ENCODE measurements around the gene INPP4A.

Gene INPP4A

DNA sequence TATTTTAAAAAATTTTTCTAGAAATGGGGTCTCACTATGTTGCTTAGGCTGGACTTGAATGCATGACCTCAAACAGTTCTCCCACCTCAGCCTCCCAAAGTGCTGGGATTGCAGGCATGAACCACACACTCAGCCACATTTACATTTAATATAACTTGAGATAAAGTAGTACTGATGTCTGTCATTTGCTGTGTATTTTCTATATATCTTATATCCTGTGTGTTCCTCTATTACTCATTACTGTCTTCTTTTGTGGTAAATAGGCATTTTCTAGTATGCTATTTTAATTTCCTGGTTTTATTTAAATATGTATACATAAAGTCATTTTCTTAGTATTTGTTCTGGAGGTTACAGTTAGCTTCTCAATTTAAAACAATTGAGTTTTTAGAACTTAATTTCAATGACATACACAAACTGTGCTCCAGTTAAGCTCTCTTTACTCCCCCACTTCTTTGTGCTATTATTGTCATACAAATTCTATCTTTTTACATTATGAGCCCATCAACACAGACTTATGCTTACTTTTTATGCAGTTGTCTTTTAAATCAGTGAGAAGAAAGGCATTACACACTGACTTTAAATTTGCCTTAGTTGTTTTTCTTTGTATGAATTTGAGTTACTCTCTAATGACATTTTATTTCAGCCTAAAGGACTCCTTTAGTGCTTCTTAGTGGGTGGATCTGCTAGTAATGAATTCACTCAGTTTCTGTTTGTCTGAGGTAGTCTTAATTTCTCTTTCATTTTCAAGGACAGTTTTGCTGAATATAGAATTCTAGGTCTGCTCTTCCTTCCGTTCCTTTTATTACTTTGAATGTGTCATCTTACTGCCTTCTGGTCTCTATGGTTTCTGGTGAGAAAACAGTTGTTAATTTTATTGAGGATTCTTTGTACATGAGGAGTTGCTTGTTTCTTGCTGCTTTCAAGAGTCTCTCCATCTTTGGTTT is 6.2 kb upstream of the INPP4A start:
- DNase-seq, result peak in 1 of 6 experiments; percentile 16

DNA sequence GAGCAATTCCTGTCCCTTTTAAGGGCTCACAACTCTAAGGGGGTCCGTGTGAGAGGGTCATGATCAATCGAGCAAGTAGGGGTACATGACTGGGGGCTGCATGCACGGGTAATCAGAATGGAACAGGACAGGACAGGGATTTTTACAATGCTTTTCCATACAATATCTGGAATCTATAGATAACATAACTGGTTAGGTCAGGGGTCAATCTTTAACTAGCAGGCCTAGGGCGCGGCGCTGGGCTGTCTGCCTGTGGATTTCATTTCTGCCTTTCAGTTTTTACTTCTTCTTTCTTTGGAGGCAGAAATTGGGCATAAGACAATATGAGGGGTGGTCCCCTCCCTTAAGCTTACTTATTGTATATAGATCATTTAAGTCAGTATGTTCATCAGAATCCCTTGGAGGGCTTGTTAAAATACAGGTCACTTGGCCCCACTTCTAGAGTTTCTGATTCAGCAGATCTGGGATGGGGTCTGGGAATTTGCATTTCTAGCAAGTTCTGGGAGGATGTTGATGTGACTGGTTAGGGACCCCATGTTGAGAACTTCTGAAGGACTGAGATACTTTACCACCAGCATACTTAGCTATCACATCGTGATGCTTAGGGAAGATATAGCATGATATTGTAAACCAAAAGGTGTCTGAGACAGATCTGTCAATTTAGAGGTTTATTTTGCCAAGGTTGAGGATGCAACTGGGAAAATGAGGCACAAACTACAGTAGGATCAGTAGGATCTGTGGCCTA is 2.8 kb upstream of the INPP4A start:
- no peak for DNase-seq

DNA sequence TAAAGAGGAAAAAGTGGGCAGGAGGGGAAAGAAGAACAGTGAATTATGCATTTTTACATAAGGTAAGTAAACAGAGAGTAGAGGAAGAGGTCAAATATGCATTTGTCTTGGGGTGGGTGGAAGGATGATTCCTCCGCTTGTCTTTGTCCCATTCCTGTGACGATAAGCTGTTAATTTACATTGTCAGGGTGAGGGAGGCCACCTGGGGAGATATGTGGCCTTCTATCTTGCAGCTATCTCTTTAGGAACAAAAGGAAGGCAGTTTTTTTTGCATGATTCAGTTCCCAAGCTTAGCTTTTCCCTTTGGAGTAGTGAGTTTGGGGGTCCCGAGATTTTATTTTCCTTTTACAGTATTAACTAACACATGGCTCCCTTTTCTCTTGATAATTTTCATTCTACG is 2.2 kb upstream of the INPP4A start:
- DNase-seq, result no peak

DNA sequence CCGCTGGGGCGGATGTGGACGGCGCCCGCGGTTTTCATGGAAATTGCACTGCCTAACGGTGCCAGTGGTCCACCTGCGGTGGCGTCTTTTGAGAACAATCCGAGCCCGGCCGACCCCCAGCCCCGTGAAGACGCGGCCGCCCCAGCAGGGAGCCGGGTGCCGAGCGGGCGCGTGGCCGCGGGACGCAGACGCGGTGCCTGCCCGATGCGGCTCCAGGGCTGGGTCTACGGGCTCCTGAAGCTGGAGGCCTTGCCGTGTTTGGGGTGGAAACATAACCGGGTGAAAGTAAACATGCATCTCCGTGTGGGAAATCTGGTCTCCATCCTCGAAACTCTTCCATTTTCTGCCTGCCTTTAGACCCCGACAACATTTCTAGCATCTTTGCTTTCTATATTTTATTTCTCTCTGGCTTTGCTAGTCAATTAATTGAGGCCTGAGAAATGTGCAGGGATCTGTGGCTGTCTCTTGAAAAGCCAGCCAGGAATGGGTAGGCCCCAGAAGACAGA is 572 bp downstream of the INPP4A start:
- peak in 2 of 6 experiments; percentile 50 to 55 for DNase-seq

DNA sequence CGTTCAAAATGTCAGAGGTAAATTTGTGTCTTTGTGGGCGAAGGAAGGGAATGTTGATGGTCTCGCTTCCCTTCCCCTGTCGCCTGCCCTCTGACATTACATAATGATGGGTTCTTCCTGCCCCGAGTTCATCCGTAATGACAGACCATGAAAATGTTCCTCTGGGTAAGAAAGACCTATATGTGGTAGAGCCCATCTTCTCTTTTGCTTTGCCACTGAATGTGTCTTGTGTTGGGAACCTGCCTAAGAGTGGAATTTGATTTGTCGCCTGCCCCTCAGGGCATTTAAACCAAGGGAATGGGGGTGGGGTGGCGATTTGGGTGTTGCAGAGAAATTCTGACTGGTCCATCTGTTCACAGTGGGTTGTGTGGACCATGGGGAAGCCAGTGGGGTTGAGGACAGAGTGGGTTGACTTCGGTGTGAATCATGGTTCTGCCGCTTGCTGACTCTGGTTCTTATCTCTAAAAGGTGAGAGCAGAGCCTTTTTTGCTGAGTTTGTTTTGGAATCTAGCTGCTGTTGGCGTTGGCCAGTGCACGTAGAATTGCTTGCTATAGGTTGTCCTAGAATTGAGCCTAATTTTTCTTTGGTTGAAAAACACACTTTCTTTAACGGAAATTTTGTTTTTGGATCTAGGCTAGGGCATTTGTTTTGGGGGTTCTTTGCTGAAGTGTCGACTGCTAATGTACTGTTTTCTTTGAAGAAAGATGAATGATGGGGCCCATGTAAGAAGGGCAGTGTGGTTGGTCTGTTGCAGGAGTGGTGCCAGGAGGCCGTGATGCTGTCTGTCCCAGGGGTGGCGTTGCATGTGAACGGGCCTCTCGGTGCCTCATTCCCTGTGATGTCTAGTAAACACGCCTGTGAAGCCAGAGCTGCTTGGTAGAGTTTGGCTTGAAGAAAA is 1.3 kb downstream of the INPP4A start:
- DNase-seq, result peak in 2 of 6 experiments; percentile 29 to 50

DNA sequence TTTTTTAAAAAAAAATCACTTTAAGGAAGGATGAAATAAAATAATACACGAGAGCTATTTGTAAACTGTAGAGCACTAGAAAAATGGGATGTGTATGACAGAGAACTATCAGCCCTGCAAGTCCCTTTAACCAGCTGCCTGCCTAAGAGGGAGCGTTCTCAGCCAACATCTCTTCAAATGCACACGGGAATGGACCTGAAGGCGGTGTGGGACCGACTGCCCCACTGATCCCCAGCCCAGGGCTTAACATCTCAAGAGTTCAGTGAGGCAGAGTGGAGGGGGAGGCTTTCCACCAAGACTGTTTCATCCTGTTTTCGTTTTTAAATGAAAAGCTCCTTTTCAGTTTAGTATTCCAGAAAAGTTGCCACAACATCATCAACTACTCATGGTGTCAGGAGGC is 2.2 kb downstream of the INPP4A start:
- no peak for DNase-seq

DNA sequence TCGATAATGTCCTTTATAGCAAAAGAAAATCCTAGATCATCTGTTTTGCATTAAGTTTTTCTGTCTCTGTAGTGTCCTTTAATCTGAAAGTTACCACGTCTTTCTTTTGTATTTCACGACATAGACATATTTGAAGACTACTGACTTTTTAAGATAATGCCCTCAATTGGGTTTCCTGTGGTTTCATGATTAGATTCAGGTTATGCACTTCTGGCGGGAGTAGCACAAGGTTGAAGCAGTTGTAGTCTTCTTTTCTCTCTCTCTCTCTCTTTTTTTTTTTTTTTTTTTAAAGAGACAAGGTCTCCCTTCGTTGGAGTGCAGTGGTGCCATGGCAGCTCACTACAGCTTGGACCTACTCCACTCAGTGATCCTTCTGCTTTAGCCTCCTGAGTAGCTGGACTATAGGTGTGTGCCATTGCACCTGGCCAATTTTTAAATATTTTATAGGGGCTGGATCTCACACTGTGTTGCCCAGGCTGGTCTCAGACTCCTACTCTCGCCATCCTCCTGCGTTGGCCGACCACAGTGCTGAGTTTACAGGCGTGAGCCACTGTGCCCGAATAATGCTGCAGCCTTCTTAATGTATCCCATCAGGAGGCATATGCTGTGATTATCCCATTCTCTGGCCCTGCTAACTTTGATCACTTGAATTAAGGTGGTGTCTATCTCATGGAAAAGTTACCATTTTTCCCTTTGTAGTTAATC is 3.9 kb downstream of the INPP4A start:
- peak in 4 of 6 experiments; percentile 14 to 85 (median 82) for DNase-seq

DNA sequence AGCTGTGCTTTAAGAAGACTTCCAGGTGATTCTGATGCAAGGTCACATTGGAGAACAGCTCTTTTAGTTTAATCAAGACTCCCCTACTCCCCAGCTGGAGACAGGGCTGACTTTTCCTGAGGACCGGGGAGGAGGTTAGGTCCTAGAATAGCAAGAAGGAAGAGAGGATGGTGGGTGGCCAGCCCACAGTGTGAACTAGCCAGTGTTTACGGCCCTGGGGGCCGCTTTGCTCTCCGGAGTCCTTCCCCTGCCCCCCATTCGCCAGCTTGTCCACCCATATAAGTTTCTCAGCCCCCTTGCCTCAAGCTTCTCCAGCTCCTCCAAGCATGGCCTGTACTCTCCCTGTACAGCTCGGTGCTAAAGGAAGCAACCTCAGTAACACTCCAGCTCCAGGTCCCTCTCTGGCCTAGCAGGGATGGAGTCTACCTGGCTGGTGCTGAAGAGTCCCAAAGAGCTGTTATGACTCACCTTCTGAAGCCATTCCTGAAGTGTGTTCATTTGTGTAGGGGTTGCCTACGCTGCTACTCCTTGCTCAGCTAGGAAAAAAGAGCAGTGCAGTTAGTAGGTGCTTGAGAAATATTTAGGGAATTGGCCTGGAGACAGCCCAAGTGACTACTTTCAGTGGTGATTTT is 7.9 kb downstream of the INPP4A start:
- no peak for DNase-seq

DNA sequence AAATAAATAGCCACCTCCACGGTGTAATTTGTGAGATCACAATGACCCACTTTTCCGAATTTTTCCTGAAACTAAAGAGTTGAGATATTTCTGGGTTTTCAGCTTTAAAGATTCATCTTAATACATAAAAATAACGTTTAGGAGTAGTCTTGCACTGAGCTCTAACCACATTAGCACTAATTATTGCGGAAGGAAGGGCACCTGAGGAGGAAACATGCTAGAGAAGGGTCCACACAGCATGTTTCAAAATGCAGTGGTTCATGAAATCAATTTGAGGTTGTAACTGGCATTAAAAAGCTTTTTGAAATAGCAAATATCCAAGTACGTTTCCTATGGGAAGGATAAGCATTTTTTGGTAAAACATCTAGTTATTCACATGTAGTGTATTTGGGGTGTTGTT is 8.4 kb downstream of the INPP4A start:
- no peak for DNase-seq

DNA sequence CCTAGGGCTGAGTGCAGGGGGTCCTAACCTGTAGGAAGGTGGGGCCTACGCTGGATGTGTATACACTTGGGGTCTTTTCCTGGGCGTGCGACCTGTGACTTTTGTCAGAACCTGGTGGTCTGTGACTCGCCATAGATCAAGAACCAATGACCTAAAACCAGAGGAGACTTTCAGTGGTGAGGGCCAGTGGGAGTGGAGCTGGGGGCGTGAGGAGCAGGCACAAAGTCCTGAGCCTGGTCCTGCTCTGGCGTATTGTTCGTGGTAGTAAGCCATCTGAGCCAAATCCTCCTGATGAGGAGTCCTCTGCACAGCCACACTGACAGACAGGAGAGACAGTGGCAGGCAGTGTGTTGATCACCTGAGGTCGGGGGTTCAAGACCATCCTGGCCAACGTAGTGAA is 8.9 kb downstream of the INPP4A start:
- no peak for DNase-seq

DNA sequence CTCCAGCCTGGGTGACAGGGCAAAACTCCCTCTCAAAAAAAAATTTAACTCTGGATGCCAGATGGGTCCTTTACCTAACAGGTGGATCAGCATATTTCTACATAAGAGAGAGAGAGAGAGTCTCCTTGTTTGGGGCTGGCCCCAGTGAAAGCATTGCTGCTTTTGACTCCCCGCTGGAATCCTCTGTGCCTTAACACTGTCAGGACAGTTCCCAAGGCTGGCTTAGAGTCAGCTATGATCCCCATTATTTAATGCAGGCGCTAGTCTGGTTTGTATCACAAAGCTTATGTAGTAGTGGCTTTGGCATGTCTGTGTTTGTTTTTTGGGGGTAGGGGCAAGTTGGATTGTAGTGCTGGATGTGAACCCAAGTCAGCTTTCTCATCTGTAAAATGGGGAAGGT is 9.4 kb downstream of the INPP4A start:
- no peak for DNase-seq

DNA sequence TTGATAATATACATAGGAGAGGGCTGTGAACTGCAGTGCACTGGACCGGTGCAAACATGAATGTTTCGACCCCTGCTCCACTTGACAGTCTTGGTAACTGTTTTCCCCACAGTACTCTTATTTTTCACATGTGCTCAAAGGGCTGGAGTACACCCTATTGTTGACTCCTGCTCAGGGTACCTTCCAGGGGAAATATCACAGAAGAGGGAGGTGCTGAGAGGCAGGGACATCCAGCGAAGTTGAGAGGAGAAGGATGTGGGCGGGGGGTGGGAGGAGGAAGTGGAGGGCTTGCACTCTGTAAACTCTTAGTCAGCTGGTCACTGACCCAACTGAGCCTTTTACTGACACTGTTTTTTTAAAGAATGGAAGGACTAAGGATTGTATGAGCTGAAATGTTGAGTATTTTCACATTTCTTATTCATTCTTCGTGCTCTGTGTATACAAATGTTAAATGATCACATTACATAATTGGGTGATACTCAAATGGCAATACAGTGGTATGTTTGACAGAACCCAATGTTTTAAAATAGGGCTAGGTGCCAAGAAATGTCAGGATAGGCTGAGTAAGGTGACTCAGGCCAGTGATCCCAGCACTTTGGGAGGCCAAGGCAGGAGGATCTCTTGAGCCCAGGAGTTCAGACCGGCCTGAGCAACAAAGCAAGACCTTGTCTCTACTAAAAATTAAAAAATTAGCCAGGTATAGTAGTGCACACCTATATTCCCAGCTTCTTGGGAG is 10.0 kb downstream of the INPP4A start:
- DNase-seq, result peak in 5 of 6 experiments; percentile 19 to 32 (median 27)

DNA sequence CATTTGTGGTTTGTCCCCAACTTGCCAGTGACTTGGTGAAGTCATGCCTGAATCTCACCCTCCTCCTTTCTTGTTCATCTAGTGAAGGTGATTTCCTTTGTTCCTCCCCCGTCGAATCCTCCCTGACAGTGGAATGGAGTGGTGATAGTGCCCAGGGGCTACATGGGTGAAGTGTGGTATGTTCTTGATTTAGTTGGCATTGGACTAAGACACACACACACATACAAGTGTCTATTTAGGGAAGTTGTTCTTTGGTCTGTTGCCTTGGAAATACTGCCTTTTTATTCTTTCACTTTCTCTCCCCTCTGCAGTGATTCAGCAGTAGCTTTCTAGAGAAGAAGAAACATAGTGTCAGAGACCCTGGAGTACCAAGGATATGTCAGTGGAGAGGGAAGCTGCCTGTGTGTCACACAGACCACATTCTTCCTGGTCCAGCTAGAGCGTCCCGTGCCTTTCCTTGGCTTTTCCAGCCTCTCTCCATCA is 10.9 kb downstream of the INPP4A start:
- DNase-seq, result peak in 4 of 6 experiments; percentile 13 to 51 (median 38)

DNA sequence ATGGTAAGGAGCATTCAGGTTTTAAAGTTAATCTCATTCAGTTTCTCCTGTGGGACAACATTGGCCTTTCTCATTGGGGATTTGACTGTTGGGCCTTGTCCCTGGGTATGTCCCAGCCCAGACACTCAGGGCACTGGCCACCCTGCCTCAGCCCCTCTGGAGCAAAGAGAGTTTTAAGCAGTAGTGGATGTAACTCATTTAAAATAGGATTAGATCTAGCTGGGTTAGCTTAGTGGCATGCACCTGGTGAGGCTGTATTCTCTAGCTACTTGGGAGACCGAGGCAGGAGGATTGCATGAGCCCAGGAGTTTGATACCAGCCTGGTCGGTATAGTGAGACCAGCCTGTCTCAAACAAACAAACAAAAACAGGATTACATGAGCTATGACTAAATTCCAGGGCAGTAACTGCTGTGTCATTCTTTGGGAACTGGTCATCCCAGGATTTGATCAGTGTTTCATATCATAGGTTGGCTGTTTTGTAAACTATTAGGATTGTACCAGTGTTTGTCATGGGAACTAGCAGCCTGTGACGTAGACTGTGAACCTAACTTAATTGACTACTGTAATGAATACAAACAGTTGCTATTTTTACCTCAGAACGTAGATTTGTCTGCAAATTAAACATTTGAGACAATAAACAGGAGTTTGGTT is 12.5 kb downstream of the INPP4A start:
- DNase-seq, result no peak

DNA sequence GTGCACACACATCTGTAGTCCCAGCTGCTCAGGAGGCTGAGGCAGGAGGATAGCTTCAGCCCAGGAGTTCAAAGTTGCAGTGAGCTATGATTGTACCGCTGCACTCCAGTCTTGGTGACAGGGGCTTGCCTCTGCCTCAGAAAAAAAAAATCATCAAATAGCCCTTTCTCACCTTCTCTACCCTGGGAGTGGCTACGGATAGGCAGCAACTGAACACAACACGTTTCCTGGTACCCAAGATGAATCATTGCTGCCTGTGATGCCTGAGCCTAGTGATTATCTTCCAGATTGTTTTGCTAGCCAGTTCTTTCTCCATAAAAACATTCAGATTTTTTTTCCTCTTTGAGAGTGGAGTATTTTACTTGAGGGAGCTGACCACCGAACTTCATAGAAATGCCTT is 13.5 kb downstream of the INPP4A start:
- peak in 4 of 6 experiments; percentile 19 to 38 (median 22) for DNase-seq

DNA sequence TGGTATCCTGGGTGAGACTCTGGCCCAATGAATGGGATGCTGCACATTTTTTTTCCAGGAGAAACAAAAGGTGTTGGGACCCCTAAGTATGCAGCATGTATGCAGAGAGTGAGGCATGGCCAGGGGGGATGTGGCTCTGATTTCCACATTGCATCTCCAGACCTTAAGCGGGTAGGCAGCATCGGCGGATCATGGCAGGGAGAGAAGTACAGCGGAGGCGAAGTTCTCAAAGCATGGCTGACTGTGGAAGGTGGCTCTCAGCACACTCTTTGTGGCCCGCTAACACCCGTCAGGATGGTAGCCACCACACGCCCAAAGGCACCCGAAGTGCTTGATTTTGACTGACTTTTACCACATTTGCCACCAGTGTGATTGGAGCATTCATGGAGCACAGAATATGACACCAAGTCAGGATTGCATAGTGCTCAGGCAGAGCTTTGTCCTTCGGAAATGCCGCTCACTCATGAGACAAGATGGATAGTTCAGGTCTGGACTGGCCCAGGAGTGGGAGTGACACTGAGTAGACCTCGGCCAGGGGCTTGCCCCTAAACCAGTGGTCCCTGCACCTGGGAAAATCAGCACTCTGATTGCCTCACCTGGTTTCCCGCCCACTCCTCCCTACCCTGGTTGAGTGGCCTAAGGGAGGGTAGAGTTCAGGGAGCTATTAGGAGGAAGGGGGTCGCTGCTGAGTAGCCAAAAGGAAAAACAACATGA is 14.2 kb downstream of the INPP4A start:
- no peak for DNase-seq

DNA sequence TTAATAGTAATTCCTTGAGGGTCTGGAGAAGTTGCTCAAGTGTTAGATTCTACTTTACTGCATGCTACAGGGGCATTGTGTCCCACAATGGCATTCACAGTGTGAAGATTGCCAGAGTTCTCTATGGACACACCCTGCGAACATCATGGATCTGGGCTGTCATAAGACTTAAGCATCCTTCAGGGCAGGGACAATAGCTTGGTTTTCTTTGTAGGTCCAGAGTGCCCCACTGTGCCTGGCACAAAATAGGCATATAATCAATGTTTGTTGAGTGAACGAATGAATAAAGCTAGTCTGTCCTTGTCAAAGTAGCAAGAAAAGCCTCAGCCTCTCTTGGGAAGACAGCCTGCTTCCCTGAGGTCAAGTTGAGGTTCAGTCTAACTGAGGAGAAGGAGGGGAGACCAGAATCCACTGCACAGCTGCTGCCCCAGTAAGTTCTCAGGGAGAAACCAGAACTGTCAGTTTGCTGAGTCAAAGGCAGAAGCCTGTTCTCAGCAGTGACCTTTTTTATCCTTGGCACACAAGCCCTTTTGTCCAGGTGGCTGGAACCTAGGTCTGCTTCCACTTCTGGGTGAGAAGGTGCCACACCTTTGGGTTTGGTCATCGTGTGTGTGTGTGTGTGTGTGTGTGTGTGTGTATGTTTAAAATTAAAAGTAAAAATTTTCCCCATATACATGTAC is 15.0 kb downstream of the INPP4A start:
- DNase-seq, result no peak
